ENCODE data around the gene FERMT1. TPM values are rescaled to one million over a fixed set of nuclear protein-coding genes. Genes with fewer than 3 reads are reported as not detected.

The FERMT1 gene
- total RNA-seq, 2 experiments from 2014 or later = not detected

DNA sequence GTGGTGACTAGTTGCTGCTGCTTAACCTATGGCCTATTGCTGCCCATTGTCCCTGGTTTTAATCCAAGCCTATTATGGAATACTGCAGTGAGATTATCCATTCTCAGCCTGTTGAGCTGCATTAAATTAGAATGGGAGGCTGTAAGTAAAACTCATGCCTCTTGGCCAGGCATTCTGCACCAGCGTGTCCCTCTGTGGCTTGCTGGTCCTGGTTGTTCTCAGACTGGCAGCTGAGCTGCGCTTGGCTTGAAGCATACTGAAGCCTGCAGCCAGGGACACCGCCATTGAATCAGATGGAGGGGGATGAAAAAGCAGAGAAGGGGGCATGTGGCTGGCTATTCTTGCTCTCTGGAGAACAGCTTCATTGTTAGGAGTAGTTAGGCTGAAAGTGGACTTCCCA lies 84.6 kb downstream of the FERMT1 start:
- H3K79me2 ChIP-seq (ENCODE audit: insufficient read depth, low read depth, low read length) = no peaks in the 10 kb centered on the region
- H3K4me2 ChIP-seq (ENCODE audit: low read length) = no peak overlapping the region
- DNase-seq (ENCODE audit: low spot score) = no peak
- H3K4me3 ChIP-seq (ENCODE audit: low read depth, low read length, poor library complexity, severe bottlenecking) = no peak overlapping the region
- intact Hi-C loops (cut with micrococcal nuclease; ENCODE audit: unreplicated experiment) = no loop called here
- no TSS peak for BruUV-seq (replicated peaks)
- no peaks in the 10 kb centered on the region for H4K20me1 ChIP-seq (ENCODE audit: insufficient read depth, low read length)
- no peak for TF ChIP-seq EZH2phosphoT487 (IDR thresholded peaks at IDR 0.05; ENCODE audit: borderline replicate concordance, low read depth, low read length)
- TF ChIP-seq, protein P1, sequence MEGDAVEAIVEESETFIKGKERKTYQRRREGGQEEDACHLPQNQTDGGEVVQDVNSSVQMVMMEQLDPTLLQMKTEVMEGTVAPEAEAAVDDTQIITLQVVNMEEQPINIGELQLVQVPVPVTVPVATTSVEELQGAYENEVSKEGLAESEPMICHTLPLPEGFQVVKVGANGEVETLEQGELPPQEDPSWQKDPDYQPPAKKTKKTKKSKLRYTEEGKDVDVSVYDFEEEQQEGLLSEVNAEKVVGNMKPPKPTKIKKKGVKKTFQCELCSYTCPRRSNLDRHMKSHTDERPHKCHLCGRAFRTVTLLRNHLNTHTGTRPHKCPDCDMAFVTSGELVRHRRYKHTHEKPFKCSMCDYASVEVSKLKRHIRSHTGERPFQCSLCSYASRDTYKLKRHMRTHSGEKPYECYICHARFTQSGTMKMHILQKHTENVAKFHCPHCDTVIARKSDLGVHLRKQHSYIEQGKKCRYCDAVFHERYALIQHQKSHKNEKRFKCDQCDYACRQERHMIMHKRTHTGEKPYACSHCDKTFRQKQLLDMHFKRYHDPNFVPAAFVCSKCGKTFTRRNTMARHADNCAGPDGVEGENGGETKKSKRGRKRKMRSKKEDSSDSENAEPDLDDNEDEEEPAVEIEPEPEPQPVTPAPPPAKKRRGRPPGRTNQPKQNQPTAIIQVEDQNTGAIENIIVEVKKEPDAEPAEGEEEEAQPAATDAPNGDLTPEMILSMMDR (conservative IDR thresholded peaks at IDR 0.05; ENCODE audit: low read length) = no peak
- CTCF ChIA-PET (ENCODE audit: unreplicated experiment) = no interaction called here
- peaks cover 84% of the 10 kb centered on the region for H3K36me3 ChIP-seq (ENCODE audit: insufficient read depth, low read length)
- no peak overlapping the region for H2AFZ ChIP-seq (ENCODE audit: low read length)
- POLR2A ChIA-PET = interaction anchor here (0.7 to 0.9 kb wide), 2 partner anchors 11 to 15 kb away, joined by 3 read pairs; no protein-coding TSS in a partner anchor
- no peak overlapping the region for H3K27ac ChIP-seq (ENCODE audit: low read depth, low read length, poor library complexity, severe bottlenecking)
- H3K9me3 ChIP-seq (ENCODE audit: low read length) = no peaks in the 10 kb centered on the region
- H3K4me1 ChIP-seq (ENCODE audit: insufficient read depth, low read length, poor library complexity, severe bottlenecking) = no peaks in the 10 kb centered on the region
- H3K9me2 ChIP-seq (ENCODE audit: insufficient read depth, low read length) = no peaks in the 10 kb centered on the region

DNA sequence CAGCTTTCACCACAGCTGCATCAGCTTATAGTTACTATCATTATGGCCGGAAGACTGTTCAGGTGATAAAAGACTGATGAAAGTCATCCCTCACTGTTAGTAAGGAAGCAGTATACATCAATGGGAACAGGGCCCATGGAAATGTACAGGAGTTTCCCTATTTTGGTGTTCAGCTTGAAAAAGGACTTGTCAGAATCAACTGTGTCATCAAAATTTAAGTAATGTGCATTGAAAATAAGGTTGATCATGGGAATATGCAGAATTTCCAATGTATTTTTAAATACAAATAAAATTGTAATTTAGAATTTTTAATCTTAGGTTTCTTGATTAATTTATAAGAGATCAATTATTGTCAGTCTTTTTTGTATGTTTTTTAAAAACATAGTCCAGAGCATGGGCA lies 85.7 kb downstream of the FERMT1 start:
- peaks cover 89% of the 10 kb centered on the region for H3K36me3 ChIP-seq (ENCODE audit: insufficient read depth, low read length)
- BruUV-seq (replicated peaks) = no TSS peak
- no peak overlapping the region for H3K4me3 ChIP-seq (ENCODE audit: low read depth, low read length, poor library complexity, severe bottlenecking)
- no peaks in the 10 kb centered on the region for H3K9me3 ChIP-seq (ENCODE audit: low read length)
- no peaks in the 10 kb centered on the region for H3K79me2 ChIP-seq (ENCODE audit: insufficient read depth, low read depth, low read length)
- no peaks in the 10 kb centered on the region for H4K20me1 ChIP-seq (ENCODE audit: insufficient read depth, low read length)
- intact Hi-C loops (cut with micrococcal nuclease; ENCODE audit: unreplicated experiment) = no loop called here
- H2AFZ ChIP-seq (ENCODE audit: low read length) = no peak overlapping the region
- ChIA-PET CTCF (ENCODE audit: unreplicated experiment) (no interaction called here), POLR2A (no interaction called here)
- H3K4me1 ChIP-seq (ENCODE audit: insufficient read depth, low read length, poor library complexity, severe bottlenecking) = no peaks in the 10 kb centered on the region
- no peak for TF ChIP-seq EZH2phosphoT487 (IDR thresholded peaks at IDR 0.05; ENCODE audit: borderline replicate concordance, low read depth, low read length)
- TF ChIP-seq, protein P1 (conservative IDR thresholded peaks at IDR 0.05; ENCODE audit: low read length) = no peak
- no peak overlapping the region for H3K27ac ChIP-seq (ENCODE audit: low read depth, low read length, poor library complexity, severe bottlenecking)
- DNase-seq (ENCODE audit: low spot score) = no peak
- no peak overlapping the region for H3K4me2 ChIP-seq (ENCODE audit: low read length)
- H3K9me2 ChIP-seq (ENCODE audit: insufficient read depth, low read length) = no peaks in the 10 kb centered on the region

DNA sequence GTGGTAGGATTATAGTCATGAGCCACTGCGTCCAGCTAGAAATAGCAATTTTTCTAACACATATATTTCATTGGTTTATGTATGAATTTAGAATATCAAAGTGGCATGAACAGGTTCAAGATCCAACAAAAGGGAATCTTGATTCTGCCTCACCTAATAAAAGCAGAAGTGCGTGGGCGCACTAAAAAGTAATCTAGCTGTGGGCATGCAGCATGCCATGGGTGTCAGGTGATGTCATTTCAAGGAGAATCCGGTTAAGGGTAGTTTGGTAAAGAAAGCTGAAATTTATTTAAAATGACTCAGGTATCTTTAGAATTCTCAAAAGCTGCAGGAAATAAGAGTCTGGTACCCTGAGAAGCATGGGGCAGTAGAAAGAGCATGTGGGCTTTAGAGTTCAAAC lies 86.6 kb downstream of the FERMT1 start:
- Histone ChIP-seq H3K9me2 (ENCODE audit: insufficient read depth, low read length) (no peaks in the 10 kb centered on the region), H3K79me2 (ENCODE audit: insufficient read depth, low read depth, low read length) (no peaks in the 10 kb centered on the region), H3K4me2 (ENCODE audit: low read length) (no peak overlapping the region), H3K36me3 (ENCODE audit: insufficient read depth, low read length) (peaks cover 87% of the 10 kb centered on the region), H3K9me3 (ENCODE audit: low read length) (no peaks in the 10 kb centered on the region), H3K4me3 (ENCODE audit: low read depth, low read length, poor library complexity, severe bottlenecking) (no peak overlapping the region), H3K4me1 (ENCODE audit: insufficient read depth, low read length, poor library complexity, severe bottlenecking) (no peaks in the 10 kb centered on the region), H3K27ac (ENCODE audit: low read depth, low read length, poor library complexity, severe bottlenecking) (no peak overlapping the region), H4K20me1 (ENCODE audit: insufficient read depth, low read length) (no peaks in the 10 kb centered on the region), H2AFZ (ENCODE audit: low read length) (no peak overlapping the region)
- no peak for DNase-seq (ENCODE audit: low spot score)
- BruUV-seq (replicated peaks) = no TSS peak
- POLR2A ChIA-PET = no interaction called here
- CTCF ChIA-PET (ENCODE audit: unreplicated experiment) = no interaction called here
- no peak for TF ChIP-seq EZH2phosphoT487 (IDR thresholded peaks at IDR 0.05; ENCODE audit: borderline replicate concordance, low read depth, low read length)
- TF ChIP-seq, protein P1 (conservative IDR thresholded peaks at IDR 0.05; ENCODE audit: low read length) = no peak
- intact Hi-C loops (cut with micrococcal nuclease; ENCODE audit: unreplicated experiment) = no loop called here
